RWPE1 (cell line): ENCODE data around the gene ETFB.

Source experiments
- CTCF ChIA-PET: fragments of 350-600 bp; sonication (Branson Sonifier 250); formaldehyde crosslinking; extraction: SDS; loops from one replicate; lab custom pipeline; 2021; lab: Yijun Ruan, JAX
- POLR2A ChIA-PET: fragments of 400-600 bp; formaldehyde crosslinking; extraction: SDS; loops from one replicate; lab custom pipeline; 2020; ENCODE audit warnings: antibody characterized with exemption; ENCODE audit not compliant: low non-redundant PET; lab: Yijun Ruan, JAX
- DNase-seq: peaks from one replicate; pipeline ENCODE4 v3.0.0; 2012; ENCODE audit warnings: low spot score
- H3K27ac ChIP-seq: fragments of 450-650 bp; 2 replicates; pipeline ENCODE4 v1.5.1; 2017
- TF ChIP-seq, protein P1 (sequence below): fragments of 450-650 bp; conservative IDR thresholded peaks from 2 replicates; pipeline ENCODE4 v1.5.1; 2017; ENCODE audit warnings: low read depth, mild to moderate bottlenecking

The ETFB gene

GRCh38 chr19:51377422-51377821, 11.2 kb upstream of the ETFB start:
- CTCF ChIA-PET = interaction anchor here (0.9 kb wide), 1 partner anchor 44 kb away, joined by 3 read pairs; no protein-coding TSS in a partner anchor

DNA sequence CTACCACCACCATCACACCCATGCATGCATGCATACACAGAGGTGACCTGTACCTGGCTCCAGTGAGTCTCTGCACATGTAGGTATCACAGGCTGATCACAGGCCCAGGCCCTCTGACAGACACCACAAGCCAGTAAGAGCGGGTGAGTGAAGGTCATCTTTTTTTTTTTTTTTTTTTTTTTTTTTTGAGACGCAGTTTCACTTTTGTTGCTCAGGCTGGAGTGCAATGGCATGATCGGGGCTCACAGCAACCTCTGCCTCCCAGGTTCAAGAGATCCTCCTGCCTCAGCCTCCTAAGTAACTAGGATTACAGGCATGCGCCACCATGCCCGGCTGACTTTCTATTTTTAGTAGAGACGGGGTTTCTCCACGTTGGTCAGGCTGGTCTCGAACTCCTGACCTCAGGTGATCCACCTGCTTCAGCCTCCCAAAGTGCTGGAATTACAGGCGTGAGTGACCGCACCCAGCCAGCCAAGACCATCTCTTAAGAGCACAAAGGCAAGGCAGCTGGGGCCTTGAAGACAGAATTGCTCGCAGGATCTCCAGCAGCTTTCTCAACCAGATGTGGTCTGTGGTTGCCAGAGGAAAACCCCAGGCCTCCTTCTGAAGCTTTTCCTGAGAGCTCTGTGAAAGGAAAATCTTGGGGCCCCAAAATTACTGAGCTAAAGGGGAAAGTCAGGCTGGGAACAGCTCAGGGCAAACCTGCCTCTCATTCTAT, 9.5 kb upstream of the ETFB start:
- POLR2A ChIA-PET = interaction anchor here (0.6 kb wide), 1 partner anchor 404 kb away, joined by 3 read pairs; no protein-coding TSS in a partner anchor

More at GRCh38 chr19:51377422-51377821, 11.2 kb upstream of the ETFB start:
- DNase-seq = no peak
- H3K27ac ChIP-seq = no peak overlapping the region
- POLR2A ChIA-PET = no interaction called here
- TF ChIP-seq, protein P1, sequence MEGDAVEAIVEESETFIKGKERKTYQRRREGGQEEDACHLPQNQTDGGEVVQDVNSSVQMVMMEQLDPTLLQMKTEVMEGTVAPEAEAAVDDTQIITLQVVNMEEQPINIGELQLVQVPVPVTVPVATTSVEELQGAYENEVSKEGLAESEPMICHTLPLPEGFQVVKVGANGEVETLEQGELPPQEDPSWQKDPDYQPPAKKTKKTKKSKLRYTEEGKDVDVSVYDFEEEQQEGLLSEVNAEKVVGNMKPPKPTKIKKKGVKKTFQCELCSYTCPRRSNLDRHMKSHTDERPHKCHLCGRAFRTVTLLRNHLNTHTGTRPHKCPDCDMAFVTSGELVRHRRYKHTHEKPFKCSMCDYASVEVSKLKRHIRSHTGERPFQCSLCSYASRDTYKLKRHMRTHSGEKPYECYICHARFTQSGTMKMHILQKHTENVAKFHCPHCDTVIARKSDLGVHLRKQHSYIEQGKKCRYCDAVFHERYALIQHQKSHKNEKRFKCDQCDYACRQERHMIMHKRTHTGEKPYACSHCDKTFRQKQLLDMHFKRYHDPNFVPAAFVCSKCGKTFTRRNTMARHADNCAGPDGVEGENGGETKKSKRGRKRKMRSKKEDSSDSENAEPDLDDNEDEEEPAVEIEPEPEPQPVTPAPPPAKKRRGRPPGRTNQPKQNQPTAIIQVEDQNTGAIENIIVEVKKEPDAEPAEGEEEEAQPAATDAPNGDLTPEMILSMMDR = no peak

DNA sequence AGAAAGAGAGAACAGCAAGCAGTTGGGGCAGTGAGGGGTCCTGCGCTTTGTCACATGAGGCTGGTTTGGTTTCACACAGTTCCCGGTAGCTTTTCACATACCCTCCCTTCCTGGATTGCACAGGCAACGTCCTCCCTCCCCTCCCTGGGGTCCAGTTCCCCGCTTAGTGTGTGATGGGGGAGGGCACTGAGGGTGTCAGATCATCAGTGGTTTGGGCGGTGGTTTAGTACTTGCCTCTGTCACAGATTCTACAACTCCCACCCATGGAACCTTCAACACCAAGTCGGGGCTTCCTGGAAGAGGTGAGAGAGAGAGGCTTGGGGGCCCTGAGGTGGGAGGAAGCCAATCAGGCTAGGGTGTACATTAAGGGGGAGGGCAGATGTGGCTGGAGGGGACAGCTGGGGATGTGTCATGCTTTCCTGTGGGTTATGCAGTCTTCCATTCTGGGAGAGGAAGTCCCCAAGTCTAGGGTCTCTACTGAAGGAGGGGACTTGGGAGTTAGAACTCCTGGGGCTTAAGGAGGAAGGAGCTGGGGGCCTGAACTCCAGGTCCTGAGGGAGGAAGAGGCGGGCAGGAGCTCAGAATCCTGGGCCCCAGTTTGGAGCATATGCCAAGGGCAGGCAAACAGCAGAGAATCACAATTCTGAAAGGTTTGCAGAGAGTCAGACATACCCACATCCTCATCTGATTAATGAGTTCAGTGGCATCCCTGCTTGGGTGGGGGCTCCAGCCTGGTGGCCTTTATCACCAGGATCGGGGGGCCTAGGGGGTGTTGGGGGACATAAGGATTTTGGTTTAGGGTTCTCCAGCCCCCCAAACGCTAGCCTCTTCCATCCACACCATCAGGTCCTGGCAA, 6.7 kb upstream of the ETFB start, which contains the start of gene NKG7:
Gene NKG7, minus strand, starts transcription at position 6 of the 856 bp plus-strand sequence. CDS start 119 bp downstream, outside the sequence.
- POLR2A ChIA-PET = no interaction called here
- no peak for DNase-seq
- H3K27ac ChIP-seq = no peak within 1 kb of the TSS
- CTCF ChIA-PET = no interaction called here
- TF ChIP-seq, protein P1 = no peak

More for the DNA sequence above, 9.5 kb upstream of the ETFB start:
- CTCF ChIA-PET = interaction anchor here (0.9 kb wide), 1 partner anchor 22 kb away, joined by 5 read pairs; no protein-coding TSS in a partner anchor
- DNase-seq = no peak
- TF ChIP-seq, protein P1 = no peak
- no peak overlapping the region for H3K27ac ChIP-seq

DNA sequence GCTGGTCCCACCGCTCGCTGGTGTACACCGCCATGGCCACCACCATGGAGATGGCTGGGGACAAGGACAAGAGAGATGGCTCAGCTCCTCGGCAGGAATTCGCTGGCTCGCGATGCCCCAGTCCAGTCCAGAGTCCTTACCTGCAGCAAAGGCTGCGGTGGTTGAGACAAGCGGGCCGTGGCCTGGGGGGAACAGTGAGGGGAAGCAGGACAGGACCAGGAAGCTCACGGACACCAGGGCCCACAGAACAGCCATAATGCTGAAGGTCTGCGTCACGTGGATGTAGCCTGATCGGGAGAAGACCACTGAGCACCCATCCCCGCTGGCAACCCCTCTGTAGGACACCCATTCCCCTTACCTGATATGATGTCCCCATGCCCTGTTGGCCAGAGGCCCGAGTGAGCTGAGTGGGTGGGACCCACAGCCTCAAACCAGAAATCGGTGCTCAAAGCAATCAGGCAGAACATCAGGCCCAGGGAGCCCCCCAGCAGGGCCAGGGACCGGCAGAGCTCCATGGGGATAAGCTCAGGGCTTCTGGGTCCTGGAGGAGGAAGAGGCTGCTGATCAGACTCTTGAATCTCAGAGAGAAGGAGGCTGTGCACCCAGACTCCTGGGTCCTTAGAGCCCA, 5.9 kb upstream of the ETFB start:
- H3K27ac ChIP-seq = no peak overlapping the region
- CTCF ChIA-PET = no interaction called here
- TF ChIP-seq, protein P1 = no peak
- POLR2A ChIA-PET = no interaction called here
- no peak for DNase-seq

DNA sequence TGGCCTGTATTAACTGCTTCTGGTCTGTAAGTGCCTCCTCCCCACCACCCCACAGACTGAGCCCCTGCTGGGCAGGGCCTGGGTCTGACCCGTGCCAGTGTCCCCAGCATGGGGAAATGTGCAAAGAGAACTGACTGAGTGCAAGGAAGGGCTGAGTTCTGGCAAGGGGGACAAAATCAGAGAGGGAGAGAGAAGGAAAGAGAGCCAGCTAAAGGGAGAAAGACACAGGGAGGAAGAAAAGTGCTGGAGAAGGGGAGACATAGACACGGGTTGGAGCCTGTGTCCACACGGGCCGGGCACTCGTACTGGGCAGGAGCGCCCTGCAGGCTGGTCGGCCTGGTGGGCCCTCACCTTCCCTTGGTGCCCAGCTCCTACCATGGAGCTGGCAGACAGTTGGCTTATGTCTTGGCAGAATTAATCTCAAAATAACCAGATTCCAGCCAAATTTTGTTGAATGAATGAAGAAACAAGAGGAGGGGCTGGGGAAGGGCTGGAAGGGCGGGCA, 5.0 kb upstream of the ETFB start:
- CTCF ChIA-PET = no interaction called here
- H3K27ac ChIP-seq = no peak overlapping the region
- TF ChIP-seq, protein P1 = no peak
- DNase-seq = no peak
- POLR2A ChIA-PET = no interaction called here
